ENCODE measurements around the gene ANKRD18B. TPM values are rescaled to one million over a fixed set of nuclear protein-coding genes. Genes with fewer than 3 reads are reported as not detected.
"Not testable (repeated sequence)": the region's sequence is repeated elsewhere in the genome, so short reads cannot be mapped to it uniquely, and the experiment has no call there.

ANKRD18B gene
- total and polyA plus RNA-seq, 5 donors: 0.62 to 2.4 (median 0.75) TPM

- ATAC-seq (no peak), DNase-seq (no peak)
- intact Hi-C loops (cut with DNase I): no loop called here
- Histone ChIP-seq H3K4me3 (ENCODE audit: low read length) (no peak overlapping the region), H3K27me3 (ENCODE audit: control insufficient read depth, insufficient read depth) (no peaks in the 10 kb centered on the region), H3K9me3 (ENCODE audit: control insufficient read depth, low read length) (no peaks in the 10 kb centered on the region), H3K27ac (ENCODE audit: low read length) (no peak overlapping the region), H3K4me1 (ENCODE audit: control insufficient read depth, insufficient read depth, low read length) (no peaks in the 10 kb centered on the region)
- 80% methylated on average over 1 of the region's 1 CpG for WGBS
Measured at GRCh38 chr9:33611358-33611757, 87.3 kb downstream of the ANKRD18B start.

DNA sequence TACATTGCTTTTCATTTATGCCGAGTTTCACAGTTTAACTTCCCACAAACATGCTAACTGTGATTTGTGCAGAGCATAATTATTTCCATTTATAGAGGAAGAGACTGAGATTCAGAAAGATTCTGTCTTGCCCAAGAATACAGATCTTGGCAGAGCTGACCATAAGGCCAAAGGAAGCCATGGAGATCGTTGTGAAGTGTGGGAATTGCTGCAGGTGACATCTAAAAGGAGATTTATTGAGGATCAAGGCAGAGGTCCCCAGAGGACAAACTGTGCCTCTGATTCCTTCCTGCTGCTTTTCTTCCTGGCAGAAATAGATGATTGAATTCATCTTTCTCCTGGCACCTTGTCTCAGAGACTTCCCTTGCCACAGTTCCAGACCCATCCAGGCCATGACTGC is 88.4 kb downstream of the ANKRD18B start:
- H3K27me3 ChIP-seq (ENCODE audit: control insufficient read depth, insufficient read depth); H3K4me1 ChIP-seq (ENCODE audit: control insufficient read depth, insufficient read depth, low read length); H3K9me3 ChIP-seq (ENCODE audit: control insufficient read depth, low read length); H3K27ac ChIP-seq (ENCODE audit: low read length); intact Hi-C loops (cut with DNase I); ATAC-seq; H3K4me3 ChIP-seq (ENCODE audit: low read length); DNase-seq: not testable (repeated sequence)
- WGBS: 77% methylated on average over 2 of the region's 2 CpGs

GRCh38 chr9:33614001-33614687 is 90.1 kb downstream of the ANKRD18B start:
- no peak overlapping the region for H3K27ac ChIP-seq (ENCODE audit: low read length)
- H3K27me3 ChIP-seq (ENCODE audit: control insufficient read depth, insufficient read depth): no peaks in the 10 kb centered on the region
- WGBS: 84% methylated on average over 7 of the region's 7 CpGs
- intact Hi-C loops (cut with DNase I): no loop called here
- no peaks in the 10 kb centered on the region for H3K9me3 ChIP-seq (ENCODE audit: control insufficient read depth, low read length)
- no peak for DNase-seq
- no peak for ATAC-seq
- H3K4me1 ChIP-seq (ENCODE audit: control insufficient read depth, insufficient read depth, low read length): no peaks in the 10 kb centered on the region
- H3K4me3 ChIP-seq (ENCODE audit: low read length): no peak overlapping the region

DNA sequence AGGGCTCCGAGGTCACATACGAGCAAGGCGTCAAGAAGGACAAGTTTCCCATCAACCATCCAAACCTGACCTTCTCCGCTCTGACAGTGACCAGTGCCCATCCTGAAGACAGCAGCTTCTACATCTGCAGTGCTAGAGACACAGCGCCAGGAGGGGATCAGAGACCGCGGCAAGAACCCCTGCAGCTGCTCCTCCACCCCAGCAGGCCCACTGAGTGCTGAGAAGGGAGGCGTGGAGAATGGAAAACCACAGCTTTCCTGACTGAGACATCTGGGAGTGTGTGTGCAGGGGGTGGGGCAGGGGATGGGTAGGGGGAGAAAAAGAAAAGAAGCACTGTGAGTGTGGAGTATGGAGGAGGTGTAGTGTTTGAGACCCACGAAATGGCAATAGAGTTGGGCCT is 94.3 kb downstream of the ANKRD18B start:
- H3K9me3 ChIP-seq (ENCODE audit: control insufficient read depth, low read length); H3K4me3 ChIP-seq (ENCODE audit: low read length); H3K4me1 ChIP-seq (ENCODE audit: control insufficient read depth, insufficient read depth, low read length); DNase-seq; ATAC-seq; H3K27ac ChIP-seq (ENCODE audit: low read length); H3K27me3 ChIP-seq (ENCODE audit: control insufficient read depth, insufficient read depth); intact Hi-C loops (cut with DNase I): not testable (repeated sequence)
- 88% methylated on average over 9 of the region's 9 CpGs for WGBS

GRCh38 chr9:33619666-33620404 is 95.8 kb downstream of the ANKRD18B start:
- H3K4me1 ChIP-seq (ENCODE audit: control insufficient read depth, insufficient read depth, low read length): no peaks in the 10 kb centered on the region
- ATAC-seq: no peak
- intact Hi-C loops (cut with DNase I): no loop called here

GRCh38 chr9:33620738-33621439 is 96.8 kb downstream of the ANKRD18B start:
- WGBS: 58% methylated on average over 10 of the region's 10 CpGs
- no peak for DNase-seq
- Histone ChIP-seq H3K27me3 (ENCODE audit: control insufficient read depth, insufficient read depth) (no peaks in the 10 kb centered on the region), H3K4me3 (ENCODE audit: low read length) (no peak overlapping the region), H3K27ac (ENCODE audit: low read length) (no peak overlapping the region), H3K9me3 (ENCODE audit: control insufficient read depth, low read length) (no peaks in the 10 kb centered on the region), H3K4me1 (ENCODE audit: control insufficient read depth, insufficient read depth, low read length) (no peaks in the 10 kb centered on the region)
- intact Hi-C loops (cut with DNase I): no loop called here
- ATAC-seq: no peak

More at GRCh38 chr9:33619666-33620404, 95.8 kb downstream of the ANKRD18B start:
- no peak for DNase-seq
- Histone ChIP-seq H3K27me3 (ENCODE audit: control insufficient read depth, insufficient read depth) (no peaks in the 10 kb centered on the region), H3K27ac (ENCODE audit: low read length) (no peak overlapping the region), H3K4me3 (ENCODE audit: low read length) (no peak overlapping the region), H3K9me3 (ENCODE audit: control insufficient read depth, low read length) (no peaks in the 10 kb centered on the region)
- WGBS: 48% methylated on average over 3 of the region's 3 CpGs

Other genes starting within 250 kb of the ANKRD18B start
- 10 to 100 TPM; 29.2 to 37.6 (median 31.1) TPM for gene NFX1, start 233.7 kb upstream of the ANKRD18B start, total RNA-seq
- 12.3 TPM for gene NFX1, start 233.7 kb upstream of the ANKRD18B start, polyA plus RNA-seq
- 100 to 1,000 TPM in 3 of 4 donors, 10 to 100 TPM in 1; 68.6 to 180 (median 126) TPM for gene AQP7, start 121.7 kb upstream of the ANKRD18B start, total RNA-seq
- gene AQP7, start 121.7 kb upstream of the ANKRD18B start, polyA plus RNA-seq: 161 TPM
- gene AQP3, start 76.7 kb upstream of the ANKRD18B start, total RNA-seq: 10 to 100 TPM; 15.9 to 77.5 (median 20.2) TPM
- gene AQP3, start 76.7 kb upstream of the ANKRD18B start, polyA plus RNA-seq: 18.7 TPM
- 10 to 100 TPM; 13.7 to 24.6 (median 15.4) TPM for gene NOL6, start 50.3 kb upstream of the ANKRD18B start, total RNA-seq
- 13.5 TPM for gene NOL6, start 50.3 kb upstream of the ANKRD18B start, polyA plus RNA-seq